ENCODE data around the gene HDGF. TPM values are rescaled to one million over a fixed set of nuclear protein-coding genes. Genes with fewer than 3 reads are reported as not detected.

Gene HDGF
- total and polyA plus RNA-seq, 2 donors (not counting 3 experiments of a cell fraction or from before 2014, with no cell fraction given), result 95.1 to 298 TPM

- H4K20me1 ChIP-seq (replicated peaks; ENCODE audit: control insufficient read depth, extremely low read depth, insufficient read depth, low read length), result no peaks in the 10 kb centered on the region
- no peaks in the 10 kb centered on the region for H3K9me3 ChIP-seq (replicated peaks; ENCODE audit: control insufficient read depth, insufficient read depth, low read length)
- peak overlapping the region; percentile 98 for H3K9ac ChIP-seq (replicated peaks; ENCODE audit: extremely low read depth, insufficient read depth, low read length)
- intact Hi-C loops (cut with micrococcal nuclease), result loop anchor here (1.0 to 5.0 kb wide), 2 partner anchors 18 to 244 kb away; partner anchors contain the start of genes ISG20L2, MEF2D and METTL25B
- H3K4me2 ChIP-seq (ENCODE audit: insufficient read depth, low read length), result peak overlapping the region; percentile 49
- H2AFZ ChIP-seq (ENCODE audit: low read depth, low read length), result no peak overlapping the region
- no peak for FAIRE-seq
- H3K9me1 ChIP-seq (replicated peaks; ENCODE audit: control insufficient read depth, extremely low read depth, insufficient read depth, low read length), result no peaks in the 10 kb centered on the region
- H3K4me3 ChIP-seq (replicated peaks in 1 of 3; ENCODE audit: insufficient read depth in 1 of 3, low read depth in 1 of 3, low read length in 3 of 3), result no peak overlapping the region
- dilution Hi-C loops (cut with MboI; ENCODE audit: extremely low pct_ligation_motif_present, low sequenced_read_pairs), result no loop called here
- H3K36me3 ChIP-seq (ENCODE audit: control insufficient read depth in 2 of 2, extremely low read depth in 1 of 2, insufficient read depth in 2 of 2, low read length in 2 of 2), result peaks cover 11 to 14% of the 10 kb centered on the region in 2 experiments
- H3K27me3 ChIP-seq (ENCODE audit: control insufficient read depth in 2 of 2, insufficient read depth in 2 of 2, low read length in 2 of 2), result no peaks in the 10 kb centered on the region
- DNase-seq (ENCODE audit: low read depth, low spot score), result peak; percentile 17
- no TSS peak for BruUV-seq (replicated peaks)
- ChIA-PET CTCF (no interaction called here), POLR2A (no interaction called here)
- H3K79me2 ChIP-seq (ENCODE audit: control insufficient read depth, insufficient read depth, low read length), result peaks cover 70% of the 10 kb centered on the region
- TF ChIP-seq MYC (IDR thresholded peaks at IDR 0.05; ENCODE audit: low read depth, low read length), result no peak
- no peak for TF ChIP-seq MAX (IDR thresholded peaks at IDR 0.05; ENCODE audit: insufficient read depth, insufficient read length)
- no peak for TF ChIP-seq FOS (IDR thresholded peaks at IDR 0.05; ENCODE audit: borderline replicate concordance, insufficient read depth, low read length)
- no peak for TF ChIP-seq POLR2A (IDR thresholded peaks at IDR 0.05; ENCODE audit: low read depth, low read length)
- TF ChIP-seq POLR2AphosphoS5 (IDR thresholded peaks at IDR 0.05; ENCODE audit: insufficient read depth, low read depth, low read length), result no peak
- TF ChIP-seq JUN (IDR thresholded peaks at IDR 0.05; ENCODE audit: borderline replicate concordance, insufficient read depth, insufficient read length, low read depth), result no peak
- no peak for TF ChIP-seq EZH2 (IDR thresholded peaks at IDR 0.05; ENCODE audit: borderline replicate concordance, low read depth, low read length, severe bottlenecking)
- no peak for TF ChIP-seq GATA2 (IDR thresholded peaks at IDR 0.05; ENCODE audit: insufficient read depth, insufficient read length, low read depth, low read length)
- TF ChIP-seq, protein P1, sequence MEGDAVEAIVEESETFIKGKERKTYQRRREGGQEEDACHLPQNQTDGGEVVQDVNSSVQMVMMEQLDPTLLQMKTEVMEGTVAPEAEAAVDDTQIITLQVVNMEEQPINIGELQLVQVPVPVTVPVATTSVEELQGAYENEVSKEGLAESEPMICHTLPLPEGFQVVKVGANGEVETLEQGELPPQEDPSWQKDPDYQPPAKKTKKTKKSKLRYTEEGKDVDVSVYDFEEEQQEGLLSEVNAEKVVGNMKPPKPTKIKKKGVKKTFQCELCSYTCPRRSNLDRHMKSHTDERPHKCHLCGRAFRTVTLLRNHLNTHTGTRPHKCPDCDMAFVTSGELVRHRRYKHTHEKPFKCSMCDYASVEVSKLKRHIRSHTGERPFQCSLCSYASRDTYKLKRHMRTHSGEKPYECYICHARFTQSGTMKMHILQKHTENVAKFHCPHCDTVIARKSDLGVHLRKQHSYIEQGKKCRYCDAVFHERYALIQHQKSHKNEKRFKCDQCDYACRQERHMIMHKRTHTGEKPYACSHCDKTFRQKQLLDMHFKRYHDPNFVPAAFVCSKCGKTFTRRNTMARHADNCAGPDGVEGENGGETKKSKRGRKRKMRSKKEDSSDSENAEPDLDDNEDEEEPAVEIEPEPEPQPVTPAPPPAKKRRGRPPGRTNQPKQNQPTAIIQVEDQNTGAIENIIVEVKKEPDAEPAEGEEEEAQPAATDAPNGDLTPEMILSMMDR (IDR thresholded peaks at IDR 0.05; ENCODE audit: extremely low read depth in 1 of 2, insufficient read depth in 1 of 2, low read depth in 1 of 2, low read length in 2 of 2), result no peak
- H3K4me1 ChIP-seq (ENCODE audit: control insufficient read depth, extremely low read depth, insufficient read depth, low read length), result peaks cover 44% of the 10 kb centered on the region
- peak overlapping the region; percentile 99 for H3K27ac ChIP-seq (ENCODE audit: insufficient read depth, low read depth, low read length)
These were observed 5.1 kb downstream of the HDGF start for GRCh38 chr1:156746406-156746727.

All from endothelial cell of umbilical vein (primary cell).